ENCODE results near the gene BMF. TPM values are rescaled to one million over a fixed set of nuclear protein-coding genes. Genes with fewer than 3 reads are reported as not detected.

Gene BMF
- 1.3 to 4.0 TPM (median 1.6 TPM) in 5 replicates for total RNA-seq (2022; extraction: Qiagen RNA extraction; ENCODE audit: low read depth)

GRCh38 chr15:40108855-40109735, at the start of gene BMF:
BMF (minus strand) TSS chr15:40108879; CDS start chr15:40106086, 2,793 bp downstream.

GRCh38 chr15:40038638-40039543, 69.8 kb downstream of the BMF start, which contains the start of gene SRP14:
SRP14 (minus strand) TSS chr15:40039181; CDS start chr15:40039116, 65 bp downstream.

Other genes starting within 250 kb of the BMF start
- 11.1 to 16.5 TPM (median 13.2 TPM) in 5 replicates for gene GPR176, start 188.6 kb downstream of the BMF start, total RNA-seq (2022; extraction: Qiagen RNA extraction; ENCODE audit: low read depth)
- 19.2 to 21.5 TPM (median 19.5 TPM) in 5 replicates for gene EIF2AK4, start 174.8 kb downstream of the BMF start, total RNA-seq (2022; extraction: Qiagen RNA extraction; ENCODE audit: low read depth)
- gene SRP14, start 69.7 kb downstream of the BMF start, total RNA-seq (2022; extraction: Qiagen RNA extraction; ENCODE audit: low read depth) = 232 to 261 TPM (median 254 TPM) in 5 replicates
- gene BUB1B, start 52.2 kb upstream of the BMF start, total RNA-seq (2022; extraction: Qiagen RNA extraction; ENCODE audit: low read depth) = 27.7 to 33.5 TPM (median 33.0 TPM) in 5 replicates
- gene PAK6, start 130.2 kb upstream of the BMF start, total RNA-seq (2022; extraction: Qiagen RNA extraction; ENCODE audit: low read depth) = 0.14 to 0.56 TPM (median 0.31 TPM) in 5 replicates
- gene ANKRD63, start 174.2 kb upstream of the BMF start, total RNA-seq (2022; extraction: Qiagen RNA extraction; ENCODE audit: low read depth) = 0.11 to 0.28 TPM (median 0.20 TPM) in 5 replicates
- gene PLCB2, start 199.1 kb upstream of the BMF start, total RNA-seq (2022; extraction: Qiagen RNA extraction; ENCODE audit: low read depth) = 0.39 to 1.3 TPM (median 0.79 TPM) in 5 replicates
- gene INAFM2, start 214.8 kb upstream of the BMF start, total RNA-seq (2022; extraction: Qiagen RNA extraction; ENCODE audit: low read depth) = 5.1 to 8.0 TPM (median 6.3 TPM) in 5 replicates
- 17.2 to 20.4 TPM (median 18.0 TPM) in 5 replicates for gene CCDC9B, start 232.1 kb upstream of the BMF start, total RNA-seq (2022; extraction: Qiagen RNA extraction; ENCODE audit: low read depth)
- gene PHGR1, start 242.2 kb upstream of the BMF start, total RNA-seq (2022; extraction: Qiagen RNA extraction; ENCODE audit: low read depth) = not detected in 5 replicates
- gene DISP2, start 249.3 kb upstream of the BMF start, total RNA-seq (2022; extraction: Qiagen RNA extraction; ENCODE audit: low read depth) = 0.32 to 1.3 TPM (median 1.2 TPM) in 5 replicates